NT2/D1 (cell line): ENCODE results near the gene RIOK3.

Source experiments
- YY1 ChIP-seq: IDR thresholded peaks from 2 replicates; pipeline ENCODE4 v1.6.1; 2011; ENCODE audit not compliant: insufficient read length, insufficient read depth
- ZNF274 ChIP-seq: IDR thresholded peaks from 2 replicates; pipeline ENCODE4 v1.6.1; 2011; ENCODE audit warnings: mild to moderate bottlenecking, low read depth, low read length

DNA sequence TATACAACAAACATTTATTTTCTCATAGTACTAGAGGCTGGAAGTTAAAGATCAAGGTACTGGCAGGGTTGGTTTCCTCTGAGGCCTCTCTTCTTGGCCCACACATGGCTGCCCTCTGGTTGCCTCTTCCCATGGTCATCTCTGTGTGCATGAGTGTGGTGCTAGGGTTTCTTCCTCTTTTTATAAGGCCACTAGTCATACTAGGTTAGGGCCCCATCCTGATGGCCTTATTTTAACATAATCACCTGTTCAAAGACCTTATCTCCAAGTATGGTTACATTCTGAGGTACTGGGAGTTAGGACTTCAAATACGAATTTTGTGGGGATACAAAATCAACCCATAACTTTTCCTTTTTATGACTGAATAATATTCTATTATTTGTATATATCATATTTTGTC is 4.8 kb upstream of the RIOK3 start:
- no peak for TF ChIP-seq ZNF274
- no peak for TF ChIP-seq YY1
